ENCODE results near the gene CHST3.

Gene CHST3

GRCh38 chr10:72043016-72043834 is 79.0 kb downstream of the CHST3 start:
- DNase-seq (ENCODE audit: low read depth): no peak
- TF ChIP-seq CTCF (IDR thresholded peaks at IDR 0.05; ENCODE audit: insufficient read depth, low read depth, low read length, missing control alignments): no peak
- H3K4me3 ChIP-seq (ENCODE audit: low read length): no peak overlapping the region

- DNase-seq (ENCODE audit: low read depth): peak; percentile 78
- H3K4me3 ChIP-seq (ENCODE audit: low read length): no peak overlapping the region
- TF ChIP-seq CTCF (IDR thresholded peaks at IDR 0.05; ENCODE audit: insufficient read depth, low read depth, low read length, missing control alignments): peak; percentile 22
These were observed 80.3 kb downstream of the CHST3 start for GRCh38 chr10:72044417-72045041.

GRCh38 chr10:72045586-72045985 is 81.4 kb downstream of the CHST3 start:
- no peak for TF ChIP-seq CTCF (IDR thresholded peaks at IDR 0.05; ENCODE audit: insufficient read depth, low read depth, low read length, missing control alignments)

GRCh38 chr10:72048450-72049124 is 84.4 kb downstream of the CHST3 start:
- DNase-seq (ENCODE audit: low read depth): peak; percentile 89
- H3K4me3 ChIP-seq (ENCODE audit: low read length): no peak overlapping the region
- TF ChIP-seq CTCF (IDR thresholded peaks at IDR 0.05; ENCODE audit: insufficient read depth, low read depth, low read length, missing control alignments): peak; percentile 100

More at GRCh38 chr10:72045586-72045985, 81.4 kb downstream of the CHST3 start:
- no peak for DNase-seq (ENCODE audit: low read depth)
- no peak overlapping the region for H3K4me3 ChIP-seq (ENCODE audit: low read length)

- no peak overlapping the region for H3K4me3 ChIP-seq (ENCODE audit: low read length)
- DNase-seq (ENCODE audit: low read depth): no peak
- no peak for TF ChIP-seq CTCF (IDR thresholded peaks at IDR 0.05; ENCODE audit: insufficient read depth, low read depth, low read length, missing control alignments)
These were observed 85.3 kb downstream of the CHST3 start for GRCh38 chr10:72049472-72049871.

- H3K4me3 ChIP-seq (ENCODE audit: low read length): no peak overlapping the region
- no peak for DNase-seq (ENCODE audit: low read depth)
- no peak for TF ChIP-seq CTCF (IDR thresholded peaks at IDR 0.05; ENCODE audit: insufficient read depth, low read depth, low read length, missing control alignments)
These were observed 86.0 kb downstream of the CHST3 start for GRCh38 chr10:72049969-72050781.

All from epithelial cell of esophagus (primary cell).